ENCODE measurements around the gene COX7A2.

GRCh38 chr6:75243333-75244062 is at the start of gene COX7A2:
- TF ChIP-seq CTCF (optimal IDR thresholded peaks at IDR 0.05 in 1 of 3, IDR thresholded peaks at IDR 0.05 in 1 of 3, conservative IDR thresholded peaks at IDR 0.05 in 1 of 3; ENCODE audit: extremely low read depth in 1 of 3, insufficient read depth in 2 of 3, low read length in 3 of 3) = no peak
- no peak for TF ChIP-seq EZH2 (IDR thresholded peaks at IDR 0.05; ENCODE audit: low read length)

Measured in keratinocyte (primary cell).